ENCODE data around the gene TIMM50.
A peak's percentile ranks its signal among the peaks of the same experiment; 100 is the strongest.

TIMM50 gene

GRCh38 chr19:39533003-39533512 lies 52.4 kb downstream of the TIMM50 start:
- DNase-seq (ENCODE audit: low read depth in 2 of 2), result no peak

GRCh38 chr19:39533791-39534190 lies 53.2 kb downstream of the TIMM50 start:
- DNase-seq (ENCODE audit: low read depth in 2 of 2), result no peak

DNA sequence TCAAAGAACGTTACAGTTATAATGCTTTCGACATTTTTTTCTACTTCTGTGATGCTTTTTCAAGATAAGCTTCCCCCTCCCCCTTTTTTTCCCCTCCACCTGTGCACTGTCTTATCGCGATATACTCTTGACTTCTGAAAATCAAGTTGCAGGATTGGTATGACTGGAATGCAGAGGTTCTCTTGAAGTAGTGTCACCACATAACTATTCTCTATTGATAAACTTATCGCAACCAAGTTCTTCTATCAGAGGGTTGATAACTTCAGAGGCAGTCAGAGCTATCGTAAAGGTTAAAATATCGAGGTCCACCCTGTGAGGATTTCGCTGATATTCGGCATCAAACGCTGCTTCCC lies 58.5 kb downstream of the TIMM50 start:
- DNase-seq (ENCODE audit: low read depth in 2 of 2), result no peak

DNA sequence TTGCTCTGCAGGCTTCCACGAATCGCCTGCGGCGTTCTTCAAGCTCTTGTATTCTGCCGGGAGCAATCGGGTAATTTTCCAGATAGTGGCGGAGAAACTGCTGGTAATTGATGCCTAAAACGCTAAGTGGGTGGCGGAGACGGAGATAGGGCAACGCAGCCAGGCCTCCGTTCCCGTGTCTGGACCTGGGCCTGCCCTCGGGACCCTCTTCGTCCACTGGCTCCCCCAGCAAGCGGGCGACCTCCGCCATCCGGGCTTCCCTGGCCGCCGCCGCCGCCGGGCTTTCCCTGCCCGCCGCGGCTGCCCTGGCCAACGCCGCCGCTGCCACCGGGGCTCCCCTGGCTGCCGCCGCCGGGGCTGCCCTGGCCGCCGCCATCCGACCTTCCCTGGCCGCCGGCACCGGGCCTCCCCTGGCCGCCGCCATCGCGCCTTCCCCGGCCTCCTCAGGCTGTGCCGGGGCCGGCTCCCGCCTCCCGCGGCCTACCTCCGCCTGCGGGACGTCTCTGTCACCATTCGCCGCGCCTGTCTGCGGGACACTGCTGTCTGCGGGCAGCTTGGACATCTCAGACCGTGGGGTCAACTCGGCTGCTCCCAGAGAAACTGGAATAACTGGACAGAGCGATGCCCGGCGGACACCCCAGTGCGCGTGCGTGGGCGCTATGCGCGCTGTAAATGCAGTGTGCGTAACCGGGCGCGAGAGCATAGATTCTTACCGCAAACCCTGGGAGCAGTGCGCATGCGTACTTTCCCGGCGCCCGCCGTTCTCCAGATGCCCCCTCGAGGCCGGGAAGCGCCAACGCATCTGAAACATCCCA lies 59.1 kb downstream of the TIMM50 start, which contains the start of gene EID2:
EID2 (minus strand) TSS at position 644 of the 815 bp plus-strand sequence; CDS start at position 562, 82 bp downstream.
- peak; percentile 89 for DNase-seq (ENCODE audit: low read depth in 2 of 2)

- DNase-seq (ENCODE audit: low read depth in 2 of 2), result no peak
Measured at GRCh38 chr19:39540333-39540673, 59.7 kb downstream of the TIMM50 start.
